Left ventricle myocardium inferior (tissue), 1 donor: ENCODE data around the gene BBIP1. TPM values are rescaled to one million over a fixed set of nuclear protein-coding genes. Genes with fewer than 3 reads are reported as not detected.

Experiments
- DNase-seq: peaks from one replicate; pipeline ENCODE4 v3.0.0-alpha.2; 2020
- H3K27ac ChIP-seq: fragments of 200-600 bp; replicated peaks from 2 replicates; pipeline ENCODE4 v1.8.0; 2021
- H3K27me3 ChIP-seq: fragments of 200-600 bp; 2 replicates; pipeline ENCODE4 v1.8.0; 2021; ENCODE audit warnings: low read depth
- H3K36me3 ChIP-seq: fragments of 200-600 bp; 2 replicates; pipeline ENCODE4 v1.8.0; 2021
- H3K4me1 ChIP-seq: fragments of 200-600 bp; 2 replicates; pipeline ENCODE4 v1.8.0; 2021
- H3K4me3 ChIP-seq: fragments of 200-600 bp; 2 replicates; pipeline ENCODE4 v1.8.0; 2021; ENCODE audit warnings: mild to moderate bottlenecking, moderate library complexity
- H3K9me3 ChIP-seq: fragments of 200-600 bp; replicated peaks from 2 replicates; pipeline ENCODE4 v1.8.0; 2021
- CTCF ChIP-seq: fragments of 200-600 bp; IDR thresholded peaks from 2 replicates; pipeline ENCODE4 v1.8.0; 2021; ENCODE audit warnings: antibody characterized with exemption, mild to moderate bottlenecking, borderline replicate concordance
- intact Hi-C: fragments of 100-400 bp; cut with micrococcal nuclease; formaldehyde crosslinking; loops from one replicate; pipeline ENCODE4 v1.11.0; 2022
- total RNA-seq: library from RNA; stranded (reverse); fragmentation: NEBNext Ultra II Directional; extraction: Animal tissue kit (Norgen Biotek cat#: 25700); gene quantifications from one replicate; pipeline ENCODE4 v1.2.1, GENCODE V29; 2021
- donor health status: DM: no; HTN: yes; CAD: no; lungs with severe emphysema.

The BBIP1 gene
- total RNA-seq, 1 donor from 2014 or later, result 25.1 TPM

- H3K27ac ChIP-seq, result peak overlapping the region; percentile 67
- no peak for DNase-seq
- no peak for TF ChIP-seq CTCF
- peaks cover 35% of the 10 kb centered on the region for H3K4me1 ChIP-seq
- intact Hi-C loops, result no loop called here
- no peak overlapping the region for H3K4me3 ChIP-seq
- H3K27me3 ChIP-seq, result no peaks in the 10 kb centered on the region
- H3K9me3 ChIP-seq, result no peaks in the 10 kb centered on the region
- H3K36me3 ChIP-seq, result no peaks in the 10 kb centered on the region
Observed at GRCh38 chr10:110857265-110858171, 61.5 kb downstream of the BBIP1 start.

- Histone ChIP-seq H3K27me3 (no peaks in the 10 kb centered on the region), H3K4me3 (no peak overlapping the region), H3K27ac (no peak overlapping the region), H3K4me1 (peaks cover 17% of the 10 kb centered on the region), H3K9me3 (no peaks in the 10 kb centered on the region), H3K36me3 (no peaks in the 10 kb centered on the region)
- no peak for TF ChIP-seq CTCF
- no peak for DNase-seq
- intact Hi-C loops, result no loop called here
Observed at GRCh38 chr10:110853921-110854605, 64.9 kb downstream of the BBIP1 start.

GRCh38 chr10:110852947-110853346, 66.0 kb downstream of the BBIP1 start:
- Histone ChIP-seq H3K4me1 (peaks cover 9% of the 10 kb centered on the region), H3K4me3 (no peak overlapping the region), H3K27me3 (no peaks in the 10 kb centered on the region), H3K27ac (no peak overlapping the region), H3K36me3 (no peaks in the 10 kb centered on the region), H3K9me3 (no peaks in the 10 kb centered on the region)
- no peak for DNase-seq
- TF ChIP-seq CTCF, result no peak
- intact Hi-C loops, result no loop called here

GRCh38 chr10:110852255-110852896, 66.6 kb downstream of the BBIP1 start:
- Histone ChIP-seq H3K27me3 (no peaks in the 10 kb centered on the region), H3K9me3 (no peaks in the 10 kb centered on the region), H3K36me3 (no peaks in the 10 kb centered on the region), H3K4me3 (no peak overlapping the region), H3K27ac (no peak overlapping the region), H3K4me1 (peaks cover 6% of the 10 kb centered on the region)
- intact Hi-C loops, result no loop called here
- no peak for TF ChIP-seq CTCF
- no peak for DNase-seq

- no peak for TF ChIP-seq CTCF
- Histone ChIP-seq H3K27me3 (no peaks in the 10 kb centered on the region), H3K9me3 (no peaks in the 10 kb centered on the region), H3K4me3 (no peak overlapping the region), H3K4me1 (peaks cover 7% of the 10 kb centered on the region), H3K27ac (no peak overlapping the region), H3K36me3 (no peaks in the 10 kb centered on the region)
- DNase-seq, result no peak
- intact Hi-C loops, result no loop called here
Observed at GRCh38 chr10:110851020-110851612, 67.9 kb downstream of the BBIP1 start.
